GM21515 (cell line): ENCODE data around the gene TDRD10.
"Not testable (repeated sequence)": the region's sequence is repeated elsewhere in the genome, so short reads cannot be mapped to it uniquely, and the experiment has no call there.

Source experiments
- ATAC-seq: cut with Tn5 transposase; IDR thresholded peaks from one replicate; pipeline ENCODE4 v1.9.1; 2021; ENCODE audit not compliant: unreplicated experiment

The TDRD10 gene

GRCh38 chr1:154512760-154513159, 10.7 kb downstream of the TDRD10 start:
- no peak for ATAC-seq

- ATAC-seq = no peak
These were observed 12.1 kb downstream of the TDRD10 start for GRCh38 chr1:154514066-154514553.

GRCh38 chr1:154517661-154518060, 15.6 kb downstream of the TDRD10 start:
- no peak for ATAC-seq

GRCh38 chr1:154519591-154519991, 17.6 kb downstream of the TDRD10 start:
- no peak for ATAC-seq

- ATAC-seq = no peak
These were observed 18.3 kb downstream of the TDRD10 start for GRCh38 chr1:154520333-154520732.

- ATAC-seq = no peak
These were observed 19.7 kb downstream of the TDRD10 start for GRCh38 chr1:154521695-154522094.

- ATAC-seq = no peak
These were observed 22.9 kb downstream of the TDRD10 start for GRCh38 chr1:154524881-154525280.

GRCh38 chr1:154527192-154527591, 25.2 kb downstream of the TDRD10 start:
- no peak for ATAC-seq

- no peak for ATAC-seq
These were observed 27.3 kb downstream of the TDRD10 start for GRCh38 chr1:154529308-154529707.

GRCh38 chr1:154531950-154532349, 29.9 kb downstream of the TDRD10 start:
- not testable (repeated sequence) for ATAC-seq

- ATAC-seq = no peak
These were observed 32.2 kb downstream of the TDRD10 start for GRCh38 chr1:154533952-154534844.

- ATAC-seq = no peak
These were observed 34.6 kb downstream of the TDRD10 start for GRCh38 chr1:154536570-154536969.

GRCh38 chr1:154539486-154540483, 37.8 kb downstream of the TDRD10 start:
- no peak for ATAC-seq

GRCh38 chr1:154541231-154541630, 39.2 kb downstream of the TDRD10 start:
- ATAC-seq = no peak

- ATAC-seq = no peak
These were observed 44.4 kb downstream of the TDRD10 start for GRCh38 chr1:154546264-154547063.

GRCh38 chr1:154547105-154547732, 45.2 kb downstream of the TDRD10 start:
- no peak for ATAC-seq

- ATAC-seq = no peak
These were observed 46.0 kb downstream of the TDRD10 start for GRCh38 chr1:154548028-154548427.

GRCh38 chr1:154549202-154549770, 47.3 kb downstream of the TDRD10 start:
- no peak for ATAC-seq

- ATAC-seq = no peak
These were observed 48.1 kb downstream of the TDRD10 start for GRCh38 chr1:154550070-154550469.

GRCh38 chr1:154550657-154551056, 48.6 kb downstream of the TDRD10 start:
- no peak for ATAC-seq
